Activated gamma-delta T cell (primary cell): ENCODE results near the gene TEAD1.

Experiments
- DNase-seq: peaks from one replicate; lab custom pipeline; 2025; lab: John Stamatoyannopoulos, UW

Gene TEAD1

DNA sequence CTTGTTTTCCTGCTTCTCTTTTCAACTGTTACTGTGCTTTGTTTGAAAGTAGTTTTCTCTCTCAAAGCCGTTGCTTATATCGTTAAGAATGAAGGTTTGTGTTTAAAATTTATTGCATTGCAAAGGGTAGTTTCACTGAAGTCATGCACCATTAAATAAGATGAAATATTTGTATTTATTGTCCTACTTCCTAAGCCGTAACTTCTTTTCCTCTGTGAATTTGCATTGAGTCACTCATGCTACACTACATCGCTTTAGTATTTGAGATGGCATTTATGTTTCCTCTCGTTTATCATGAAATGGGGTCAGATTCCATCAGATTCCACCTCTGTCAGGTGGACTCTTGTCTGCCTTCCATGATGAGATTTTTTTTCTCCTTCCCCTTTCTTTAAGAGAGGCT lies 269.1 kb downstream of the TEAD1 start:
- DNase-seq = no peak

DNA sequence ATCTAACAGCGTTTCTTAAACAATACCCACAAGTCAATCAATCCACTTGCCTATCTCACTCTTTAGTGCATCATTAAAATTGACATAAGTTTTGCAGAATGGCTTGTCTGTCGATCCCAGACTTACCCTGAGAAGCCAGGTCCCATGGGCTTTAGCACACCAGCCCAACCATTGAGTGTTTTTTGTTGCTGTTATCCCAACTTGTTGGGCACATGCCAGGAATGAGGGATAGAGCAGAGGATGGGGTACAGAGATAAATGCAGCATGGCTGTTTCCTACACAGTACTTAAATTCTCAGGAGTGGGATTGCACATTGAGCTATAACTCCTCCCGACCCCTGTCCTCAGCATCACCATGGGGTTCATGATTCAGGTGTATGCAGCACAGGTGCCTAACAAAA lies 270.7 kb downstream of the TEAD1 start:
- no peak for DNase-seq

DNA sequence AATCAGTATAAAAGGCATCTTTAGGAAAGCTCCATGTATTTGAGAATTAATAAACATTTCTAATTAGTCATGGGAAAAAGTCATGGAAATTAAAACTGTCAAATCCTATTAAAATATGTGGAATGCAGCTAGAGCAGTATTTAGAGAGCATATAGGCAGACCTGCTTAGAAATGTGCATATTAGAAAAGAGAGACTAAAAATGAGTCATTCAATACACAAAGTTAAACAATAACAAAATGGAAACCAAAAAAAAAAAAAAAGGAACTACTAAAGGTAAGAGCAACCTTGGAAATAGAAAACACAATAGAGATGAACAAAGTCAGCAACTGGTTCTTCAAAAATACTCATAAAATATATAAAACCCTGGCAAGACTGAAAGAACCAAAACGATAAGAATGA lies 275.2 kb downstream of the TEAD1 start:
- DNase-seq = no peak

DNA sequence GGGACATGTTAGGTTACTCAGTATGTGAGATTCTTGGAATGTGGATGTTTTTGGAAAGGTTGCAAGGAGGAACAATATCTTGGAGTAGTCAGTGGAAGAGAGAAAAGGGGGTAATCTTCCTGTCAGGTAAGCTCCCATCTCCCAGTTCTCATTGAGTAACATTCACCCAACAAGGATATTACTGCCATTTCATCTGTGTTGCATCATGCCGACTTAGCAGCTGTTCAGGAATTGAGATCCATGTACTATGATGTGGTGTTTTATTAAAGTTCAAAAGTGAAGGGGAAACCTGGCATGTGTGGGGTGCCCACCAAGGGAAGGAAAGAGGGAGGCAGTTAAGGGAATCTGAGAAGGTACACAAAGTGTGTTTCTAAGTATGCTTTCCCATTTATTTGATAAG lies 276.4 kb downstream of the TEAD1 start:
- no peak for DNase-seq

DNA sequence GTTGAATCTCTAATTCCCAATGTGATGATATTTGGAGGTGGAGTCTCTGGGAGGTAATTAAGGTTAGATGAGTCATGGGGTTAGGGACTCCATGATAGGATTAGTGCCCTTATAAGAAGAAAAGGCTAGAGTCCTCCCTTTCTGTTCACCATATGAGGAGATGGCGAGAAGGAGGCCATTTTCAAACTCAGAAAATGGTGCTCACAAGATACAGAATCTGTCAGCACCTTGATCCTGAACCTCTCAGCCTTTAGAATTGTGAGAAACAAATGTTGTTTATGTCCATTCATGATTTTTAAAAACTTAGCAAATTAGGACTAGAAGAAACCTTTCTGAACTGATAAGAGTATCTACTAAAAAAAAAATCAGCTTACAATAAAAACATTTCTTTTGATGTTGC lies 277.2 kb downstream of the TEAD1 start:
- no peak for DNase-seq

DNA sequence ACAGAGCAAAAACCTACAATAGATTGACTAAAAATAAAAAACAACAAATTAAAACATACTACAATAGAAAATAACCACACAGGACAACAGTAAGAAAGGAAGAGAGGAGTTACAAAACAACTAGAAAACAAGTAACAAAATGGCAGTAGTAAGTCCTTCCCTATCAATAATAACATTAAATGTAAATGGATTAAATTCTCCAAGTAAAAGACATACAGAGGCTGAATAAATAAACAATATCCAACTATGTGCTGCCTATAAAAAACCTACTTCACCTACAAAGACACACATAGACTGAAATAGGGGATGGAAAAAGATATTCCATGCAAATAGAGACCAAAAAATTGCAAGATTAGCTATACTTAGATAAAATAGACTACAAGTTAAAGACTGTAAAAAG lies 277.9 kb downstream of the TEAD1 start:
- DNase-seq = no peak

DNA sequence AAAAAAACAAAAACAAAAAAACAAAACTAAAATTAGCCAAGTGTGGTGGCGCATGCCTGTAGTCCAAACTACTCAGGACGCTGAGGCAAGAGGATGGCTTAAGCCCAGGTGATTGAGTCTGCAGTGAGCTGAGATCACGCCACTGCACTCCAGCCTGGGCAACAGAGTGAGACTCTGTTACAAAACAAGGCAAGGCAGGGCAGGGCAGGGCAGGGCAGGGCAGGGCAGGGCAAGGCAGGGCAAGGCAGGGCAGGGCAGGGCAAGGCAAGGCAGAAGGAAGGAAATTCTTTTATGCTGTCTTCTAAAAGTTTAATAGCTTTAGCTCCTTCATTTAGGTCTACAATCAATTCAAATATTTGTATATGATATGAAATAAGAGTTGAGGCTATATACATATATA lies 284.8 kb downstream of the TEAD1 start:
- no peak for DNase-seq

DNA sequence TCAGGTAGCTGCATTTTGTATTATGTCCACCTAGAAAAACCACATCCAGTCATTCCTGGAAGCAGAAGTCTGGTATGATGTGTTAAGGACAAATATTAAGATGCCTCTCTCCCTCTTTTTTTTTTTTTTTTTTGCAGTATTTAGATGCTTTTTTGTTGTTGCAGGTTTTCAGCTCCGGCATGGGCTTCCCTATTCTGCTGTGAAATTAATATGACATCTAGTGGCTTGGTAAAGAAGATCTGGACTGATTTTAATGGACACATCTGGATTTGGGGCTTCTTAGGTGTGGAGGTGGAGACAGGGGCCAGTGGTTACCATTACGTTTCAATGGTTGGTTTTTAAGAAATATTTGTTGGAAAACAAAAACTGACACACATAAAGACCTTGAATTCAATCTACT lies 287.4 kb downstream of the TEAD1 start:
- DNase-seq = no peak

DNA sequence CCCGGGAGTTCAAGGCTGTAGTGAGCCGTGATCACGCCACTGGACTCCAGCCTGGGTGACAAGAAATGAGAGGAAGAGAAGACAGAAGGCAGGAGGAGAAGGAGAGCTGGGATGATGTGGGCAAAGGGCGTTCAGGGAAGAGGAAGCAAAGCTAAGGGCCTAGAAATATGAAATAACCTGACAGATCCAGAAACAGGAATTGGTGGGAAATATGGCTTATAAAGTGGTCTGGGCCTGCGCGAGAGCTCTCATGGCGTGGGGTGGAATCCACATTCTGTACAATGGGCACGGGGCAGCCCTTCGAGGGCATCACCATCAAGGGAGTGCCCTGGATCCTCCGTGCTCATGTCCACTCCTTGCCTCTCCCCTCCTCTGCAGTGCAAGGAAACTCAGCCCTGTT lies 288.1 kb downstream of the TEAD1 start:
- no peak for DNase-seq

DNA sequence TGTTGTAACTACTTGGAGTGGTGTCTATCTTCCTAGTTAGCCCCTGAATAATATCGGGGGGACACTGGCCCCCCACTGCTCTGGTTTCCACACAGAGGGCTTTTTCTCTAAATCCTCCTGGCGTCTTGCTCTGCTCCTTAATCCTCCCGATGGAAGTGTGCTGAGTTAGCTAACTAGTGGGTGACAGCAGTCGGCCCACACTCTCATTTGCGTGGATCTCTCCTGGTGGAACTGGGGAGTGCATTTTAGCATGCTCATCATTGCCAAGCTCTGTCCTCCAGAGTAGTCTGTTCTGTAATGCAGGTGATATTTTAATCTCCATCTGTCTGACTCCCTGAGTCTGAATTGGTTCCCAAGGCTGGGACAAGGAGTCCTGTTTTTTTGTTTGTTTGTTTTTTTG lies 288.8 kb downstream of the TEAD1 start:
- no peak for DNase-seq

DNA sequence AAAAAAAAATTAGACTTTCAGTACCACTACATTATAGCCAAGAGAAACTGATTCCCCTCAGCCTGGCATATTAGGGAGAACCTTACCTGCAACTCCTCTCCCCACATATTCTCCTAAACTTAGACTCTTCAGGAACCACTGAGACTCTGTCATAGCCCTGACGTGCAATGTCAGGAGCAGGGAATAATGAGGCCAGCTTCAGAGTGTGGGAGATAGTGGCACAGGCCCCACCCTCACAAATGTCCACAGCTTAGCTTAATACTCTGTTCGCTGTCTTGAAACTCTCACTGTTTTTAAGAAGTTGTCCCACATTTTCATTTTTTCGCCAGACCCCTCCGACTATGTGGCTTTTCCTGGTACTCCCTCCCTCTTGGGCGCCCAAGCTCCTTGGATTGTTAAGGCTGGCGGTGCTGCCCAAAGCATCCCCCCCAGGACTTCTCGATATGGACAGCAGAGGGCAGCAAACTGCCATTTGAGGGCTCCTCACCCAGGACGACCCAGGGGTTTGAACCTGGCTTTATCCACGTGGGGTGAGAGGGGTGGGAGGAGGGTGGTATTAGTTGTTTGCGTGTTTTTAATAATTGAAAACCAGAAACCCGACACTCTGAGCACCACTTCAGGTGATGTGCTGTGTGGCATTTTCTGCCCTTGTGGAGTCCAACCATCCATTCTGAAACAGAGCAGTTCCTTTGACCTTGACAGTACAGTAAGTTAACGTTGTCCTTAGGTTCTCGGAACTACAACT lies 289.7 kb downstream of the TEAD1 start:
- no peak for DNase-seq

DNA sequence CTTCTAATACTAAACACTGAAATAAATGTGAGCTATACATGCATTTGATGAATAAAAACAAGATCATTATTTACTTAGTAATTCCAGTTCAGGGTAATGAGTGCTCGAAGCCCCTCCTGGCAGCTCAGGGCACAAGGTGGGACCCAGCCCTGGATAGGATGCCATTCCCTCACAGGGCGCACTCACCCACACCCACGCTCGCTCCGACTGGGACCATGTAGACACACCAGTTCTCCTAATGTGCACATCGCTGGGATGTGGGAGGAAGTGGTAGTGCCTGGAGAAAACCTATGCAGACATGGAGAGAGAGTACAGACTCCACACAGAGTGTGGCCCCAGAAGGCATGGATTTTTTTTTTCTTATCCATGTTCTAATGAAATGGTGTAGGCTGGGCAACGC lies 290.4 kb downstream of the TEAD1 start:
- no peak for DNase-seq

DNA sequence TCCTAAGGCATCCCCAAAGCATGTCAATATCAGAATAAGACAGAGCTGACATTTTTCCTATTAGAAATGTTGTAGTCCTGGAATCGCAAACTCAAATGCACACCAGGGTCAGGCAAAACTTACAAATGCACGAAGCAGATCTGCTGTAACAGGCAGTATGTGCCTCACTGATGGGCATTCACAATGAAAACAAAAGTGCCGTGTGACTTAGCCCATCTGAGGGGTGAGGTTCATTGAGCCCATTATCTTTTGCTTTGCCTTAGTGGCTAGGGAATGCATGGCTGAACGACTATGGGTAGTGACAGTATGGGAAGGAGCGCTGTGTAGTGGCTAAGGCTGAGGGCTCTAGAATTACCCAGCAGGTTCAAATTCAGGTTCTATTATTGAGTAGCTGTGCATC lies 291.8 kb downstream of the TEAD1 start:
- DNase-seq = no peak

DNA sequence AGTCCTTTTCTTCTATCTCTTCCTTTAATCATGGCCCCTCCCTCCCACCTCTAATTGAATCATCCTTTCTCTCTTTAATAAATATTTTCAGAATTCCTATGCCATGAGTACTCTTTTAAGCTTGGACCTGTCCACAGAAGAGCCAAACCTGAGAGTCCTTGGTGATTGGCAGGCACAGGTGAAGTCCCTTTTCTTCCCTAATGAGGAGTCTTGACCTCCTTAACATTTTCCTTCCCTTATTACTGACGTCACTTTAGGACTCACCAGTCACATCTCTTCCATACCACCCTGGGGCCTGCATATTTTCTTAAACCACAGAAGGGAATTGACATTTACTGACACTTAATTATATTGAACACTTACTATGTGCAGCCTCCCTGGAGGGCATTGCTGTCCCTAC lies 293.9 kb downstream of the TEAD1 start:
- no peak for DNase-seq

DNA sequence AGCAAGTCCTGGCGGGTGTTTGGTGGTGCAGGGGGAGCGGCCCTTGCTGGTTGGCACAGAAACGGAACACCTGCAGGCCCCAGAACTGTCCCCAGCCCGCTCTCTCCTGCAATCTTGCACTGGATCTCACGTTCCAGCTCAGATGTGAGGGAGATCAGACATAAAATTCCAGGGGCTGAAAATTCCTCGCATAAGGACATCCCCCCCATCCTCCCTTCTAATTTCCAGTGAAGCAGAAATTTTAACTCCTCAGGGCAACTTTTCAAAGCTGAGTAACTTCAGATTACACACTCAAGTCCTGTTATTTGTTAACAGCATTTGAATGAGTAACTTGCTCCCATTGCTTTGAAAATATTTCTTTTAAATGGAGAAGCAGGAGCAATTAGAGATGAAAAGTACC lies 294.6 kb downstream of the TEAD1 start:
- DNase-seq = no peak

DNA sequence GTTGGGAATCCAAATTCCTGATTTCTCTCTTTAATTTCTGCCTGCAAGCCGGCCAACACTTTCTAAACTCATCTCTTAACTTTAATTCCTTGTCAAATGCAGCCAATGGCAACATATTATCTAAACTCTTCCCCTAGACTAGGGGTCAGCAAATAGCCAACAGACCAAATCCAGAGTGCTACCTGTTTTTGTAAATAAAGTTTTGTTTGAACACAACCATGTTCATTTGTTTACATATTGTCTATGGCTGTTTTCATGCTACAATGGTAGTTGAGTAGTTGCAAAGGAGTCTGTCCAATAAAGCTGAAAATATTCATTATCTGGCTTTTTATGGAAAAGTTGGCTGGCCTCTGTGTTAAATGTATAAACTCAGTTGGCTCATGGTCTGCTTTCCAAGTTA lies 297.7 kb downstream of the TEAD1 start:
- no peak for DNase-seq

DNA sequence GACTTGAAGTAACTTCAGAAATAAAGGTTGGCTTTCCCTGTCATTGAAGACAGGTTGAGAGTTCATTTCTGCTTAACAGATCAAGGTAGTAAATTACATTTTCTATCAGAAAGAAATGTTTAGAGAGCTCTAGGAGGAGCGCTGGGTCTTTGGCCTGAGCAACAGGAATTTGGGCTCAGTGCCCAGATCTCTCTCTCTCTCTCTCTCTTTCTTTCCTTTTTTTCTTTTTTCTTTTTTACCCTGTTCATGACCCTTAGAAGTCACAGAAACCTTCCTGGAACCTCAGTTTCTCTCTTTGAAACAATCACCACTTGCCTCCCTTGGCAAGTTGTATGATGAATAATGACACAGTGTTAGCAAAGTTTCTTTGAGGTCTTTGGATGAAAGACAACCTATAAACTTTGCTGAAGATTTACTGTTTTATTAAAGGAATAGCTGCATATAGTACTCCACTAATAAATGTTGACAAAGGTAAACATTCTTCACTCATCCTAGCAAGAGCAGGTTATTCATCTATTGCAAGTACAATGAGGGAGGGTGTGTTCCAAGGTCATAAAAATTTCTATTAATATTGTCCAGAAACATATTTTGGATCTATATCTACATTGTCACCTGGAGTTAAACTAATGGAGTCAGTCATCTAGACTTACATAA lies 299.4 kb downstream of the TEAD1 start:
- no peak for DNase-seq

DNA sequence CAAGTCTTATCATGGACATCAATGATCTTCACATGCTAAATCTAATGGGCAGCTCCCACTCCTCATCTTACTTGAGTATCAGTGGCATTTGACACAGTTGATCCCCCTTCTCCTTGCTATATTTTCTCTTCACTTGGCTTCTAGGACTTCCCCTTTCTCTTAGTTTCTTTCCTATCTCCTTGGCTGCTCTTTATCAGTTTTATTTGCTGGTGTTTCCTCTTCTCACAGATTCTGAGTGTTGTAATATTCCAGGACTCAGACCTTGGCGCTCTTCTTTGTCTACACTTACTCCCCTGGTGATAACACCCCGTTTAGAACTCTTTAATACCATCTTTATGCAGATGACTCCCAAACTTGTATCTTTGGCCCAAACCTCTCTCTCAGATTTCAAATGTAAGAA lies 301.0 kb downstream of the TEAD1 start:
- DNase-seq = no peak

DNA sequence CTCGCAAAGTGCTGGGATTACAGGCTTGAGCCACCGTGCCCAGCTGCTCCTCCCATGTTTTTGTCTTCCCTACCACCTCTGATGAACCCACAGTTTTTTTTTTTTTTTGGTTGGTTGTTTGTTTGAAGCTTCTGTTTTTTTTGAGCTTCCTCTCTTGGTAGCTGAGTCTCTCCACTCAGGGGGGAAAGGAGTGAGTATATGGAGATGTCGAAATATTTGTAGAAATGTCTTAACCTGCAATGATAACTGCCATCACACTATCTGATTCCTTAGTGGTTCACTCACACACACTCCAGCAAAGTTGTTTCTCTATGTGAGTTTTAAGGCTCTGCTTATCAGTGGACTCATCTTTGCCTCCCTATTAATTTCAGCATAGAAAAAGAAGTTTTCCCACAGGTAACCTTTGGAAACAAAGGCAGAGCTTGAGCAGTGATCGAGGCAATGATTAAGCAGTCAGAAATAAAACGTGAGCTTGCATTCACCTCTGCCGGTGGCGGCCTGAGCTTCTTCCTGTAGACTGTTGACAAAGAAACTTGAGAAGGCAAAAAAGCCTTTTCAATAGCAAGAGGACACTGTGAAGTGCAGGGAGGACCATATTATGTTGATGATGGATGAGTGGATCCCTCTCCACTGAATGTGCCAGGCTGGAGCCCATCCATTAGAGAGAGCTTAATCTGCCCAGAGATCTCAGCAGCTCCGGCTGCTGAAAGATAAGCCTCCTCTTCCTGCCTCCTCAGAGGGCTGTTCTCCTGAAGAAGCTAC lies 305.9 kb downstream of the TEAD1 start:
- no peak for DNase-seq

DNA sequence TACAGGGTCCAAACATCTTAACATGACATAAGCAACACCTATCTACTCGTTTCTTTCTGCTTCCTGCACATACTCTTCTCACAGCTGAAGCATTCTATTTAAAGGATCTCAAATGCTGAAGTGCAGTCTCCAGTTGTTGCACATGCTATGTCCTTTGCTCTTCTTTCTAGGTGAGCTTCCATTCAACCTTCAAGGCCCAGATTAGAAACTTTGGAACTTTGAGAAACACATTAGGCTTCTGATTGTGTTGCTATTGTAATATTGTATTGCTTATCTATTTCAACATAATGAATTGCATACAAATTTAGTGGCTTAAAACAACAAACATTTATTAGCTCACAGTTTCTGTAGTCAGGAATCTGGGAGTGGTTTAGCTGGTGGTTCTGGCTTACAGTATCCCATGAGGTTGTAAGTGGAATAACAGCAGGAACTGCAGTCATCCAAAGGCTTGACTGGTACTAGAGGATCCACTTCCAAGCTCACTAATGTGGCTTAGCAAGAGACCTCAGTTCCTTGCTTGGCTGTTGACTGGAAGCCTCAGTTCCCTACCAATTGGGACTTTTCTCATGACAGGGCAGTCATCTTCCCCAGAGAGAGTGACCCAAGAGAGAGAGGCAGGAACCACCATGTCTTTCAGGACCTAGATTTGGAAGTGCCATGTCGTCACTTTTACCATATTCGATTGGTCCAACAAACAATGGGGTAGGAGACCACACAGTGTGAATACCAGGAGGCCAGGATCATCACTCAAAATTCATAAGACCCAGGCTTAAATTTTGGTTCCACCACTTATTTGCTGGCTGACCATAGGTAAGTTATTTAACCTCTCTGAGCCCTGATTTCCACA lies 307.7 kb downstream of the TEAD1 start:
- DNase-seq = no peak

DNA sequence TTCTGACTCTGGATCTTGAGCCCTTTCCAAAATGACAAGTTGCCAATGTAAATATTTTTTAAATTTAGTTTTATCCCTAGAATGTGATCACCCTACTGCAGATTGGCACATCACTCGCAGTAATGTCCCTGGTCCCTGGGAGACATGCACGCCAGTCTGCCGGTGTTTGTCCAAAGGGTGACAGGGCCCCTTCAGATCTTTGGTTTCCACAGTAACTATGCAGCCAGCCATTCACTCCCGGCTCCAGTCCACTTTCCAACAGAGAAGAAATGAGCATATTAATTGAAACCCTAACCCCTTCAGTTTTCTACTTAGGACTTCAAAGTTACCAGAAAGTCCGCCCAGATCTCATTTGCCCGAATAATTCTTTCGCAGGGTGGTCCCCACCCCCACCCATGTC lies 309.1 kb downstream of the TEAD1 start:
- DNase-seq = no peak

DNA sequence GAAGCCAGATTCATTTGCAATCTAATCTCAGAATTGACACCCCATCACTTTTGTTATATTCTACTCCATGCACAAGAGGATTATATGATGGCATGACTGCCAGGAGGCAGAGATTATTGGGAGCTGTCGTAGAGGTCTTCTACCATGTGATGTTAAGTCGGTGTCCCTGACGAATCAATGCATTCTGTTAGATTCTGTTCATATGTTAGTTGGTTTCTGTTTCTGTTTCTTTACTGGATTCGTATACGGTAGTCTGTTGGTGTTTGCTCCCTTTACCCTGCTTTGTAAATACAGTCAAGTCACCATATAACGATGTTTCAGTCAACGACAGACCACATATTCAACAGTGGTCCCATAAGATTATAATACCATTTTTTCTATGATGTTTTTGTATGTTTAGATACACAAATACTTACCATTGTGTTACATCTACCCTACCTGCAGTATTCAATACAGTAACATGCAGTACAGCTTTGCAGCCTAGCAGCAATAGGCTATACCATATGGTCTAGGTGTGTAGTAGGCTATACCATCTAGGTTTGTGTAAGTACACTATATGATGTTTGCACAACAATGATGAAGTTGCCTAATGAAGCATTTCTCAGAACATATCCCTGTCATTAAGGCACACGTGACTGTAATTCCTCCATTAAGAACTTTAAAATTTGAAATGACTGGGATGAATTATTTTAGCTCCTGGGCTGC lies 312.1 kb downstream of the TEAD1 start:
- DNase-seq = no peak
